Gastroesophageal sphincter (tissue), 4 donors: Measurements from ENCODE around the gene TCEAL1. TPM values are rescaled to one million over a fixed set of nuclear protein-coding genes. Genes with fewer than 3 reads are reported as not detected.

Source experiments
- ATAC-seq: fragments of 150-250 bp; one replicate; pipeline ENCODE4 v1.9.1; 2016; ENCODE audit warnings: mild to moderate bottlenecking, moderate library complexity
- H3K27ac ChIP-seq, 4 donors: fragments of 200-600 bp; sonication (generic) in 3 of 4; 1 replicate in 3 of 4; 2 replicates in 1 of 4; pipeline ENCODE4 v1.5.1; 2016 to 2019
- H3K27me3 ChIP-seq: fragments of 200-600 bp; sonication (generic); one replicate; pipeline ENCODE4 v1.5.1; 2019
- H3K36me3 ChIP-seq, 2 donors: fragments of 200-600 bp; sonication (generic); one replicate each; pipeline ENCODE4 v1.5.1; 2019; ENCODE audit warnings: control low read depth in 1 of 2
- H3K4me1 ChIP-seq, 3 donors: fragments of 200-600 bp; sonication (generic); 1 replicate in 2 of 3; 2 replicates in 1 of 3; pipeline ENCODE4 v1.5.1; 2016 to 2019; ENCODE audit warnings: control low read depth in 2 of 3
- H3K4me3 ChIP-seq, 2 donors: fragments of 200-600 bp; sonication (generic); one replicate each; pipeline ENCODE4 v1.5.1; 2019; ENCODE audit warnings: mild to moderate bottlenecking in 1 of 2, moderate library complexity in 1 of 2
- H3K9me3 ChIP-seq, 3 donors: fragments of 200-600 bp; sonication (generic); one replicate each; pipeline ENCODE4 v1.5.1; 2017 to 2019; ENCODE audit warnings: control low read depth in 2 of 3
- EP300 ChIP-seq: sonication (generic); formaldehyde crosslinking; IDR thresholded peaks from one replicate; pipeline ENCODE4 v1.6.1; 2017; ENCODE audit warnings: antibody characterized with exemption, mild to moderate bottlenecking
- POLR2A ChIP-seq, 2 donors: fragments of 450-650 bp; IDR thresholded peaks; one replicate each; pipeline ENCODE4 v1.6.1; 2017; ENCODE audit warnings: antibody characterized with exemption in 2 of 2, mild to moderate bottlenecking in 2 of 2, moderate library complexity in 1 of 2
- POLR2AphosphoS5 ChIP-seq: sonication (generic); formaldehyde crosslinking; IDR thresholded peaks from one replicate; pipeline ENCODE4 v1.6.1; 2017; ENCODE audit warnings: antibody characterized with exemption
- WGBS, 2 donors: methylation state at CpG; one replicate each; pipeline ENCODE4 v1.1.5; 2018; ENCODE audit warnings: low coverage in 1 of 2; 5-methylcytosine and 5-hydroxymethylcytosine counted together
- total RNA-seq, 4 donors: library from RNA; depleted of rRNA; stranded (reverse); fragments of >200 nt; gene quantifications; one replicate each; pipeline ENCODE4 v1.1.0, GENCODE V29; 2016
- TF ChIP-seq, protein P1 (sequence below), 4 experiments: fragments of 200-600 bp in 2 of 4; fragments of 450-650 bp in 2 of 4; sonication (generic) in 1 of 4; IDR thresholded peaks; one replicate each; pipeline ENCODE4 v1.5.1; 2017 to 2019; ENCODE audit warnings: antibody characterized with exemption in 4 of 4, mild to moderate bottlenecking in 2 of 4, moderate library complexity in 2 of 4

The TCEAL1 gene
- total RNA-seq, 4 donors from 2014 or later: 177 to 424 (median 237) TPM

DNA sequence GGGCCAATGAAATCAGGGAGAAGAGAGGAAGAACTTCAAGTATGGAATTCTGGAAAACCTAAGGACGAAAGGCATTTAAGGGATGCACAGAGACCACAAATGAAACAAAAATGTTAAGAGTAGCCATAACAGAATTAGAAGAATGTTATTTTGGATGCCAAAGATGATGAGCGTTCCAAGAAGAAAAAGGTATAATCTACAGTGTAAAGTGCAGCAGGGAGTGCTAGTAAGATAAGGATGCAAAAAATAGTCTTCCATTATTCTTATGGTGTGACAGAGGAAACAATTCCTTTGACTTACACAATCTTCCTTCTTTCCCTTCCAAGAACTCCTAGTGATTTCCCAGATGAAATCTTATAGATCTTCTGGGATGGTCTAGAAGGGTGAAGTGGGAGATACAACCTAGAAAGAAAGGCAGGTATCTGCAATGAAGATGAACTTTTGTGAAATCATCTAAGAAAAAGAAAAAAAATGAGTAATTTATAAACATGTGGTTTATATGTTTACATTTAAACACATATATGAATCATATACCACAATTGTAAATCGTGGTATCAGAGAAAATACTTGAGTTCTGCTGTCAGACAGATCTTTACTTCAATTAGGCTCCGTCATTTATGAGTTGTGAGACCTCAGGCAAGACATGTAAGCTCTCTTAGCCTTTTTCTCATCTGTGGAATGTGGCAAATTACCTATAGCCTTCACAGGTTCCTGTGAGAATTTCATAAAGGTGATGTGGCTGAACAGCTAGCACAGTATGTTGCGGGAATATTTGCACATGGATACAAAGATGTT, 49.6 kb downstream of the TCEAL1 start:
- no peak for ATAC-seq
- no peak for TF ChIP-seq POLR2A (IDR thresholded peaks at IDR 0.05)
- TF ChIP-seq, protein P1, sequence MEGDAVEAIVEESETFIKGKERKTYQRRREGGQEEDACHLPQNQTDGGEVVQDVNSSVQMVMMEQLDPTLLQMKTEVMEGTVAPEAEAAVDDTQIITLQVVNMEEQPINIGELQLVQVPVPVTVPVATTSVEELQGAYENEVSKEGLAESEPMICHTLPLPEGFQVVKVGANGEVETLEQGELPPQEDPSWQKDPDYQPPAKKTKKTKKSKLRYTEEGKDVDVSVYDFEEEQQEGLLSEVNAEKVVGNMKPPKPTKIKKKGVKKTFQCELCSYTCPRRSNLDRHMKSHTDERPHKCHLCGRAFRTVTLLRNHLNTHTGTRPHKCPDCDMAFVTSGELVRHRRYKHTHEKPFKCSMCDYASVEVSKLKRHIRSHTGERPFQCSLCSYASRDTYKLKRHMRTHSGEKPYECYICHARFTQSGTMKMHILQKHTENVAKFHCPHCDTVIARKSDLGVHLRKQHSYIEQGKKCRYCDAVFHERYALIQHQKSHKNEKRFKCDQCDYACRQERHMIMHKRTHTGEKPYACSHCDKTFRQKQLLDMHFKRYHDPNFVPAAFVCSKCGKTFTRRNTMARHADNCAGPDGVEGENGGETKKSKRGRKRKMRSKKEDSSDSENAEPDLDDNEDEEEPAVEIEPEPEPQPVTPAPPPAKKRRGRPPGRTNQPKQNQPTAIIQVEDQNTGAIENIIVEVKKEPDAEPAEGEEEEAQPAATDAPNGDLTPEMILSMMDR (IDR thresholded peaks at IDR 0.05): no peak
- no peak for TF ChIP-seq EP300
- no peak for TF ChIP-seq POLR2AphosphoS5
- H3K4me1 ChIP-seq: peaks cover 0 to 16% (median 0%) of the 10 kb centered on the region in 3 donors
- H3K27me3 ChIP-seq: no peaks in the 10 kb centered on the region
- H3K27ac ChIP-seq: no peak overlapping the region
- 65 to 74% methylated on average over 4 to 5 of the region's 5 CpGs for WGBS, 2 donors
- no peaks in the 10 kb centered on the region for H3K9me3 ChIP-seq
- H3K36me3 ChIP-seq: peaks cover 0 to 83% of the 10 kb centered on the region in 2 donors
- no peak overlapping the region for H3K4me3 ChIP-seq

Other genes starting within 250 kb of the TCEAL1 start
- gene RAB40A, start 109.5 kb upstream of the TCEAL1 start, total RNA-seq: 1 to 10 TPM; 1.3 to 8.9 (median 4.6) TPM
- 100 to 1,000 TPM; 424 to 874 (median 497) TPM for gene TCEAL4, start 43.5 kb upstream of the TCEAL1 start, total RNA-seq
- gene TCEAL3, start 21.0 kb upstream of the TCEAL1 start, total RNA-seq: 100 to 1,000 TPM in 3 of 4 donors, 10 to 100 TPM in 1; 99.6 to 257 (median 175) TPM
- gene MORF4L2, start 57.7 kb downstream of the TCEAL1 start, total RNA-seq: 100 to 1,000 TPM; 338 to 631 (median 467) TPM
- gene TMEM31, start 81.9 kb downstream of the TCEAL1 start, total RNA-seq: not detected
- 10 to 100 TPM; 20.3 to 51.5 (median 33.0) TPM for gene PLP1, start 147.9 kb downstream of the TCEAL1 start, total RNA-seq
- gene RAB9B, start 203.3 kb downstream of the TCEAL1 start, total RNA-seq: 10 to 100 TPM in 3 of 4 donors, 1 to 10 TPM in 1; 9.4 to 25.4 (median 13.0) TPM